HUDEP-2 (cell line): Measurements from ENCODE around the gene GRIA3.
A peak's percentile ranks its signal among the peaks of the same experiment; 100 is the strongest.

Source experiments
- DNase-seq, 76 experiments: peaks; one replicate each; lab custom pipeline; 2025; ENCODE audit not compliant: unreplicated experiment in 76 of 76; lab: John Stamatoyannopoulos, UW

The GRIA3 gene

DNA sequence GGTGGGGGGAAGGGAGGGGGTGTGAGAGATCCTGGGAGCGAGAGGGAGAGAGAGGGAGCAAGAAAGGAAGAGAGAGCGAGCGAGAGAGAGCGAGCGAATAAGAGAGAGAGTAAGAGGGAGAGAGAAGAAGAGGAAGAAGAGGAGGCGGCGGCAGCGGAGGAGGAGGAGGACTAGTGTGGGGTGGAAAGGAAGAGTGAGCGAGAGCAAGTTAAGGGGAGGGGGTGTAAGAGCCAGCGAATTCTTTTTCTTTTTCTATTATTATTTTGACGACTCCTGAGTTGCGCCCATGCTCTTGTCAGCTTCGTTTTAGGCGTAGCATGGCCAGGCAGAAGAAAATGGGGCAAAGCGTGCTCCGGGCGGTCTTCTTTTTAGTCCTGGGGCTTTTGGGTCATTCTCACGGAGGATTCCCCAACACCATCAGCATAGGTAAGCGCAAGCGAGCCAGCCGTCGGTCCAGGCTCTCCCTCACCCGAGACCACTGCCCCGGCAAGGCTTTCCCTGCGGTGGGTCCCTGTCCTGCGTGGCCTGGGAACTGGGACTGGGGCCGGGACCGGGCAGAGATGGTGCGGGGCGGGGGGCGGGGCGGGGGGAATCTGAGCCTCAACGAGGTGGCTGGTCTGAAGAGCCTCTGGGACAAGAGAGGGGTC lies at the start of gene GRIA3:
Gene GRIA3 (plus strand): TSS at position 60 of the 647 bp plus-strand sequence. CDS start 258 bp downstream, at position 318.
- DNase-seq: no peak

DNA sequence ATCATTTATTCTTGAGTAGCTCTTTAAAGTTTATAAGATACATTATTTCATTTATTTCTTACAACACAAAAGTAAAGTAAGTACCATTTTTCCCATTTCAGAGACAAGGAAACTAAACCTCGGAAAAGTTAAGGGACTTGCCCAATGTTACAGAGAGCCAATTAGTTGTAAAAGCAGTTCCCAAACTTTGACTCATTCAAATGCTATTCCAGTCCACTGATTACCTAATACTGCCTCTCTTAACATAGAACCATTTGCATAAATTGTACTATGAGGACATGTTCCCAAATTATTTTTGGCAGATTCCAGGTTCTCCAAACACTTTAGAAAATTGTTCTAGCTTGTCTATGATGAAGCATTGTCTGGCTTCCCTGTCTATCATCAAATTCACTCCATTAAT lies 45.6 kb upstream of the GRIA3 start:
- DNase-seq: no peak

DNA sequence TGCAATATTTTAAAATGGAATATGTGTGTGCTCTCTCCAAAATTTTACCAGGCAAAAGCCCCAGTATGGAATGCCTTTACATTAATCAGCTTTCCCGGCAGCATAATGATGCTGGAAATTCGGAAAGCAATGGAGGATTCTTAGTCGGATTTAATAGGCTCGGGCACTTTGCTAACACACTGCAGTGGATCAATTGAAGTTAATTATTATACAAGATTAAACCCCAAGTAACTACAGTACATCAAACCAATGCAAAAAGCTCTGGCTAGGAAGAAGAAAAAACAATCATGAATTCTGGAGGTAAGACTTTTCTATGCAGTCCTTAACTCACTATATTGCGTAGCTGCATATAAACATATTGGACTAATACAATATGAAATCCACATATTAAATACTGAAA lies 43.6 kb upstream of the GRIA3 start:
- DNase-seq: no peak

DNA sequence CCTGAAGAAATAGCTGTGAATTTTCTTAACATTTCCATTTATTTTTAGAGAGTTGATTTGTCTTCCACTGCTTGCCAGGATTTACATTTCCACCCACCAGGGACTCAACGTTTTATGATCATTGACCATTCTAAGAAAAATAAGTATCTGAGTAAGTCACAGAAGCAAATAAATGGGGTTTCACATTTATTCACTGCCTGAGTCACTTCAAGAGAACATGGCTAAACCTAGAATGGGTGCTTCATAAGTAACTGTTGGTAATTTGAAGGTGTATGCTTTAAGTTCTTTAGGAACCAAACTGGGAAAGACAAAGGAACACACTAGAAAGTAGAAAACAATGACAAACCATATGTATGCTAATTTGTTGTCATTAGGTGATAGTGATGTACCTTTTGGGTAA lies 43.2 kb upstream of the GRIA3 start:
- DNase-seq: no peak

DNA sequence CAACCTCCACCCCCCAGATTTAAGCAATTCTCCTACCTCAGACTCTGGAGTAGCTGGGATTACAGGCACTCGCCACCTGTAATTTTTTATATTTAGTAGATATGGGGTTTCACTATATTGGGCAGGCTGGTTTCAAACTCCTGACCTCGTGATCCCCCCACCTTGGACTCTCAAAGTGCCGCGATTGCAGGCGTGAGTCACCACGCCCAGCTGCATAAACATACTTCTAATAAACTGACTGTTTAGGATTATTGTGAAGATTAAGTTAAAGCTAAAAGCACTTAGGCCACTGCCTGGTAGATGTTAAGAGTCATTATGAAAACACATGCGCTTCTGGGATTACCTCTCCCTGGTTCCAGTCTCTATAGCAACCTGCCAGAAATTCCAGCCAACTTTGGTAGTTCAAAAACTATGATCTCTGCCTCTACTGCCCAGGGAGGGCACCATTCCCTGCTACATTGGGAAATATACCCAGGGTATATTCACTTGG lies 30.2 kb upstream of the GRIA3 start:
- DNase-seq: no peak

DNA sequence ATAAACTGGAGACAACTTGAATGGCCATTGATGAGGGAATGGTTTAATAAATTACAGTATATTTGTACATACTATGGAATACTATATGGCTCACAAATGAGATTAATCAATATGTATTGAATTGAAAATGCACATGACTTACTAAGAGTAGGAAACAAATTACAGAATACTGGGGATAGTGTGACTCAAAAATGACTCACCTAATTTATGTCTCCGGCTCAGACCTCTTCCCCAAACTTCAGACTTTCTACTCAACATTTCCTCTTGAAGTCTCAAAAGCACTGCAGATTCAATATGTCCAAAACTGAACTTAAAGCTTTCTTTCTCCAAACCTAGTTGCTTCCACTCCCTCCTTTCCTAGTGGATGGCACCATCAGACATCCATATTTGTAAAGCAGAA lies 28.8 kb upstream of the GRIA3 start:
- DNase-seq: no peak

DNA sequence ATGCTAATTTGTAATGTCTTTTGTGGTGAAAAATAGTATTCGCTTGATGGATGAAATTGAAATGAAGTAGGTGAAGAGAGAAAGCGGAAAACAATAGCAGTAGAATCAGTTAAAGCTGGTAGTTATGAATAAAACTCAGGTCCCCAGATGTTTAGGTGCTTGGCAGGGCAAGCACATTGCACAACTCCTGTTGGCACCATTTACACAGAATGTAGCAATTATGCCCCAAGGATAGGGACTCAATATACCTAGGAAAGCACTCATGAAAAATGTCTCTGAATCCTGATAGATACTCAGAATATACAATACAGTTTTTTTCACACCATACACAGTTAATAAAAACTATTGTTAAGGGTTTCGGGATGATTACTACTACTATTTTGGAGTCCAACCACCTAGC lies 26.5 kb upstream of the GRIA3 start:
- no peak for DNase-seq

DNA sequence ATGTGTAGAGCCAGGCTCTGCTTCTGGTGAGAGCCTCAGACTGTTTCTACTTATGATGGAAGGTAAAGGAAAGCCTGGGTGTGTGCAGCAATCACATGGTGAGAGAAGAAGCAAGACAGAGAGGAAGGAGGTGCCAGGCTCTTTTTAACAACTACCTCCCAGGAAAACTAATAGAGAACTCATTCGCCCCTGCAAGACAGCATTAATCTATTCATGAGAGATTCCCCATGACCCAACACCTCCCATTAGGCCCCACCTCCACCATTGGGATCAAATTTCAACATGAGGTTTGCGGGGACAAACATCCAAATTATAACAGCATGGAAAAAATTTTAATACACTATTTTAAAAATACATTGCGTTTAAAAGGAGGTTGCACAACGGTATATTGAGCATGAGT lies 24.7 kb upstream of the GRIA3 start:
- no peak for DNase-seq

DNA sequence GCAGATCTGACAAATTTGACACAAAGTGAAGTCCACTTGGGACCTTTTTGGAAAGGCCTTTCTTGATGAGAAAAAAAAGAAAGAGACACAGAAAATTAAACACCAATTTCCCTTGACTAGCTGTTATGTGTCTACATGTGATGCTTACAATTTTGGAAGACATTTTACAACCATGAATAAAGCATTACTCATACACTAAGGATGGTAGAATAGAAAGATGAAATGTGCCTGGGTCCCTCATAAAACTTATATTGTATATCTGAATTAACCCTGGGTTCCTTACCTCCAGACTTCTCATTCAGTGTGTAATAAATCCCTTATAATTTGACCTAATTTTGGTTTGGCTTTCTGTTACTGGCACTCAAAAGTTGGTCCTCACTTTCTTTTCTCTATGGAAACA lies 16.5 kb upstream of the GRIA3 start:
- DNase-seq: no peak

DNA sequence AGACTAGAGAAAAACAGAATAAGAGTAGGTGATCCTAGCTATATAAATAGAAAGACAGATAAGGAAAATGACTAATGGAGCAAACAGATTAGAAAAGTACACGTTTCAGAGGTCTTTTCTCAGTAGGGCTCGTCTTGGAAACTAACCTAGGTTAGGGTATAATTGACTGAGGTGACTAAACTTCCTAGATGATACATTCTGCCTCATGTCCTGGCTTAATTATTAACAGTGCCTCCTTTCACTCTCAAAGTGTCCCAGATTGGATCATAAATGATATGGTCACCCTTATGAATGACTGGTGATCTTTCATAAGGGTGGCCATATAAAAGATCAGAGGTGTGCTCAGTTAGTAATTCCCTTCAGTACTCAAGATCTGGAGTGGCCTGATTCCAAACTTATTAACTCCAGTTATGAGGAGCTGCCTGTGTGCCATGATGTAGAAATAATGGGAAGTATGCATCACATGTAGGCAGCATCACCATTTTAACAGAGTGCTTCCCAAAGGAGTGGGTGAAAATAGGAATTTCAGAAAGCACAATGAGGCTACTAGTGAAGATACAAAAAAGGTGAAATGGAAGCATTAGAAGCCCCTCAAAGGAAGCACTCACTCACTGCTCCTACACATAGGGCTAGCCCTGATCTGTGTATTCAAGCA lies 14.7 kb upstream of the GRIA3 start:
- DNase-seq: no peak

DNA sequence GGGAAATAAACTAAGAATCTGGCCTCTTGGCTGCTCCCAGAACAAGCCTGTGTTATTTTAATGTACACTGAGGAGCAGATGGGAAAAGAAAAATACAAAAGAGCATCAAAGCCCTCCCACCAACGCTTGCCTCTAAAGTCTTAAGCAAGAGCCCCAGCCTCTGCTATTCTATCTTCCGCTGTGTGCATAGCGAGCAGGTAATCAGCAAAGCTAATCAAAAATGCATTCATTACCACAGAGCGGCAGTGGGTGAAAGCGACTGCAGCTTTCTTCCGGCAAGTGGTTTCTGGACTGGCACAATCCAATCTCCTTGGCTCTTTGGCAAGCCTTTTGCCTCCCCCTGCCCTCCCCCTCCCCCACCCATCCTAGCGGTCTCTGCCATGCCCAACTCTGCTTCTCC lies 13.5 kb upstream of the GRIA3 start:
- DNase-seq: no peak

DNA sequence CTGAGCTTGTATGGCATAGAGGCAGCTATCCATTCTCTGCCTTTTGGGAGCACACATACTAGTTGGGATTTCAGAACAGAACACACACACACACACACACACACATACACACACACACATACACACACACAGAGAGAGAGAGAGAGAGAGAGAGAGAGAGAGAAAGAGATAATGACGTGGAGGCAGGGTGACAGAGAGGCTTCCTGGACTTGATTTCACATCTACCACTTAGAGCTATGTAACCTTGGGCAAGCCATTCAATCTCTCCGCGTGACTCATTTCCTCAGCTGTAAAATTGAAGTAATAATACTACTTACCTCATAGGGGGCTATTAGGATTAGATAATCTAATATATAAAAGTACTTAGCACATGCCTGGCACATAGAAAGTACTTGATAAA lies 12.3 kb upstream of the GRIA3 start:
- DNase-seq: peak in 1 of 76 experiments; percentile 1

DNA sequence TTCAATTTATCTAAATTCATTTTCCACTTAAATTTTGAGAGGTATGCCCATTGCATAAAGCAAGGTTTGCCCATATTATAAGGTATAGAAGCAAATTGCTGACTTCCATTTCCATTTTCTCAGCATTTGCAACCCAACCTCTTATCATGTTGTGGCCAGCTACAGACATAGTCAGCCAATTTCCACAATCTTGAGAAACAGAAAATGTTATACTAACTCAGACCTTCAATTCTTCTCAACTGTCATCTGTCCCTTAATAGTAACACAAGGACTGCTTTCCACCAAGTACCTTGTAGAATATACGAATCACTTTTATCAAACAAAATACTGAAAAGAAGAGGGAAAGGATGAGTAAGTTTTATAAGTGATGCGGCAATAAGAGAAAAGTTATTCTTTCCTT lies 11.2 kb upstream of the GRIA3 start:
- peak in 22 of 76 experiments; percentile 0 to 63 (median 30) for DNase-seq

DNA sequence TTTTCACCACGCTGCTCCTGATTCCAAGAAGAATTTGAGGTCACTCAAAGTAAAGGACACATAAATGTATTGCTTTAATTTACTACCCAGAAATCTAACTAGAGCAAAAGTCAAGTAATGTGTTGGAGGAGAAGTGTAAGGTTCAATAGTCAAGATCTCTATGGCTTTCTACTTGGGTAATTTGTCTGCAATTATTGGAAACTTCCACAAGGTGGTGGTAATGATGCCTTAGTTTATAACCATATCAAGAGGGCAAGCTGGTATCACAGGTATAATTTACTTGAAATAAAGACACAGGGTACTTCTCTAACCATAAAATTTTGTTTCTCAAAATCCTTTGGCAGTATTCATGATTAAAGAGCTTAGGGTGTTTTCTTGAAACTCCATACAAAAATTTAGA lies 10.2 kb upstream of the GRIA3 start:
- peak in 11 of 76 experiments; percentile 0 to 38 (median 1) for DNase-seq

DNA sequence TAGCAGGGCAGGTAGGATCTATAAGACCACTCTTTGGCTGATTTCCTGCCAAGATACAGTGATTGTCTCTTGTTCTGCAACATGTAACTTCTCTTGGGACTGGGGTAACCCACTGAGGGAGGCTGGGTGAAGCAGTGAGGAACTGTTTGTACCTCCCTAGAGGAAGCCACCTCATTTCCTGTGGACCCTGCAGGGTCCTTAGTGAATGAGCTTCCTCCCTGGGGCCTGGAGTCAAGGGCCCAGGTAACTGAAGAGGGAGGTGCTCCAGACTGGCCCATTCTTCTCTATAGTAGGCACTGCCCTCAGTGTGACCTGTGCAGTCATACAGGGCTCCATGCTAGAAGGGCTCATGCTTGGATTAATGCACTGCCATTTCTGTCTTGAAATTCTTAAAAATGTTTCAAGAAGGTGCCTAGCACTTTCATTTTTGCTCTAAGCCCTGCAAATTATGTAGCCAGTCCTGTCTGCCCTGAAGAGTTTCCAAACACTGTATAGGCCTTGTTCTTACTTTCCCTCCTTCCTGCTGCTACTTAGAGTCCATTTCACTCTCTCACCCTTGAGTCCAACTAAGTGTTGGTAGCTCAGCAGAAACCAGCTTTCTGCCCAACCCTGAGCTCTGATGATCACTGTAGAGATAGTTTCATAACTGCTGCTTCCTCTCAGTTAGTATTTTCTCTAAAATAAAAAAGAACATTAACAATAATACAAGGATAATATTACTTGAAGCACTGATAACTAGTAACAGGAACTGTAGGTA lies 8.5 kb upstream of the GRIA3 start:
- DNase-seq: no peak

DNA sequence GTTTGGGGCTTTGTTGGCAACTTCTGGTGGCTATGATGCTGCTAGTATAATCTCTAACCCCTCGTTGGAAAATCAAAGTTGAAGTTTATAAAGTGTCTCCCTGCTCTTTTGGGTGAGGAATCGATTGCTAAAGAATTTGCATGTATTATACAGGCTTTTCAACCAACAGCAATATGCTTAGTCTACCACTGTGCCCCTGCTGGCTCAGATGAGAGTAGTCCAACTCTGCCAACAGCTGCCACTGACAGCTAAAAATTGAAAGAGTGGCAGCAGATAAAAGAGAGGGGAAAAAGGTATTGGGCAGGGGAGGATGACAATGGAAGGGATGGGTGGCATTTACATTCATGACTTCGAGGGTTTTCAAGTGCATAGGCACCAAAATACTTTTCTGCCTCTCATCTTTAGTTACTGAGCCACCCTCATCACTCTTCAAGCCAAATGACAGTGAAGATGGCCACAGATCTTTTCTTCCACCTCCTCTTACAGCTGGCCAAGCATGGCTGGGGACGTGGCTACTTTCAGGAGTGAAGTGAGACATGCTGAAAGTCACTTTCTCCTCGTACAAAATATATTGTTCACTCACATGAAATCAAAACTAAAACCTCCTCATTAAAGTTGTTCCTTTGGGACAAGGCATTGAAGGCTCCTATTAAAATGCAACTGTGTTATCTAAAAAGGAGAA lies 2.7 kb upstream of the GRIA3 start:
- DNase-seq: no peak

DNA sequence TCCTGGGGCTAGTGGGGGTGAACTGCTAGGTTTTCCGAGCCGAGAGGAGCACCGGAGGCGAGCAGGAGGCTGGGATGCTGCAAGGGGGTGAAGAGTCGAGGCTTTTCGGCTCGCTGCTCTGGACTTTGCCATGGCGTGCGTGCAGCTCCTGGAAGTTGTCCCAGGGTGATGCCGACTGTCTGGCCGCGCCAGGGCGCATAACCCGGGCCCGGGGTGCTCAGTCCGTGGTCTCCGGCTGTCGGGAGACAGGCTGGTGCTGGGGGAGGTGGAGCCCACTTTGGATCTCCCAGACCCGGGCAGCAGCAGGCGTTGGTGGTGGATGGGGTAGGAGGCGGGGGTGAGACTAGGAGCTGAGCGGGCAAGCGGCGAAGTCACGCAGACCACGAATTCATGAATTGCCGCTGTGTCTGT lies 793 bp downstream of the GRIA3 start:
- no peak for DNase-seq

DNA sequence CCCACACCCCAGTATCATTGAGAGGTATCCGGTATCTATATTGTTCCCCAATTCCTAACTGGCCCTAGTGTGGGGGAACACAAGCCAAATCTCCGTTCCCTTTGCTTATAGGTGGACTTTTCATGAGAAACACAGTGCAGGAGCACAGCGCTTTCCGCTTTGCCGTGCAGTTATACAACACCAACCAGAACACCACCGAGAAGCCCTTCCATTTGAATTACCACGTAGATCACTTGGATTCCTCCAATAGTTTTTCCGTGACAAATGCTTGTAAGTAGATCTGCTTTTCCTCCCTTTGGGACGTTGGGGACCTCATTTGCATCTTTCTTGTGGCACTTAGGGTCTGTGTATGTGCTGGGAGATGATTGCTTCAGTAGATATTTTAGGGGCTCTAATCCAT lies 1.6 kb downstream of the GRIA3 start:
- DNase-seq: no peak

DNA sequence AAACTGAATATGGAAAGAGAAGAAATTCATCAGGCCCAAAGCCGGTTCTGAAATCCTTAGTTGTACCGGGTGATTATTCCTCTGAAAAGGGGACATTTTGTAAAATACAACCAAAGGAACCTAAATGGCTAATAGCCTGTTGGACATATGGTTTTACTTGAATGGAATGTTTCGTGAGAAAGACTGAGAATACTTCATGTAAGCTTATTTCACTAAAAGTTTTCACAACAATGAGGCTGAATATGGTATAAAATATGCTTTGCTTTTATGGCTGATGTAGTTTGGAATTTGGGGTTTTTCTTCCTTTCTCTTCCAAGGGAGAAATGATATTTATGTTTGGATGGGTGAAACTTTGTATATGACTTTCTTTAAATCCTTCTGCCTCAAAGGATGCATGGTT lies 2.7 kb downstream of the GRIA3 start:
- no peak for DNase-seq

DNA sequence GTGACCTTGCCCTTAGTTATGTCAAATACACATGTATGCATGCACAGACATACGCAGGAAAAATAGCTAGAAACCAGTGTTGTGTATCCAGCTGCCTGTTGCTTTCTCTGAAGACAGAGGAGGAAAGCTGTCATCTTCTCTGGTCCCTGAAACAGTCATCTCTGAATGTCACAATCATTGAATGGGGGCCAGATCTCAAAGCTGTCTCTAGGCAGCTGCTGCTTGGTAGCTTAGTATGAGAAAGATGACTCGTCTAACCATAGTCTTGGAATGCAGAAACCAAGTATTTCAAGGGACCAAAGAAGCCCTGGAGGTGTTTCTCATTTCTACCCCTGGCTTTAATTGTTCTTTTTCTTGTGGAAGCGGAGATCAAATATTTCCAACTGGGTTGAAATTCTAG lies 4.0 kb downstream of the GRIA3 start:
- DNase-seq: no peak

DNA sequence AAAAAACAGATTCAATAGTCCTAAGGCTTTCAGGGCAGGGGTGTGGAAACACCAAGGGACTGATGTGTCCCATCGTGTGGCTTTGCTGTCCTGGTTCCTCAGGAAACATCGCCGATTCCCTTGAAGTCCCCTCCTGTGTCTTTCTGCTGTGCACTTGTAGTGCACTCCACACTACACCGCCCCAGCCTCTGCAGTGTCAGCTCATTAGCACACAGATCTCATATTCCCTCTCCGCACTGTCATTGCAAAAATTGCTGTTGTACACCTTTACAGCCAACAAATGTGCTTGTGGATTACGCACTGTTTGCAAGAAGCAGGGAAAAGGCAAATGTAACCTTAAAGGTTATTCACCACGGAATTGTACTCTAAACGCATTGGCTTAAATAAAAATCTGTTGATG lies 5.3 kb downstream of the GRIA3 start:
- no peak for DNase-seq
